GM19395 (cell line): ENCODE data around the gene MRGPRX4.

Experiments used
- ATAC-seq: cut with Tn5 transposase; IDR thresholded peaks from one replicate; pipeline ENCODE4 v1.9.1; 2021; ENCODE audit warnings: mild to moderate bottlenecking, moderate library complexity; ENCODE audit not compliant: unreplicated experiment

MRGPRX4 gene

DNA sequence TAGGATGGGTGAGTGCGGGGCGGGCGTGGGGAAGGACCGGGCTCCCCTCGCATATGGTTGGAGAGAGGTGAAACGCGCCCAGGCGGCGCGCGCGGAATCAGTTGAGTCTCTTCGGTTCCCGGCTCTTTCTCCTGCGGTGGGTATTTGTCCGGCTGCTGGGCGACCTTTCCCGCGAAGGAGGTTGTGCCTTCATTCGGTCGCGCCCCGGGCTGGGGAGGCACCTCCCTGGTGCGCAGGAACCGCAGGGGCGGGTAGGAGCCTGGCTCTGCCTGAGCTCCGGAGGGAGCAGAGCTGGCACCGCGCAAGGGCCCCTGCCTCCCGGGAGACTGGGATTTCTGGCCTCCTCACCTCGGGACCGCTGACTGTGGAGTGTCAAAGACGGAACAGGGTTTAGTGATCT, 36.4 kb downstream of the MRGPRX4 start:
- ATAC-seq, result no peak

DNA sequence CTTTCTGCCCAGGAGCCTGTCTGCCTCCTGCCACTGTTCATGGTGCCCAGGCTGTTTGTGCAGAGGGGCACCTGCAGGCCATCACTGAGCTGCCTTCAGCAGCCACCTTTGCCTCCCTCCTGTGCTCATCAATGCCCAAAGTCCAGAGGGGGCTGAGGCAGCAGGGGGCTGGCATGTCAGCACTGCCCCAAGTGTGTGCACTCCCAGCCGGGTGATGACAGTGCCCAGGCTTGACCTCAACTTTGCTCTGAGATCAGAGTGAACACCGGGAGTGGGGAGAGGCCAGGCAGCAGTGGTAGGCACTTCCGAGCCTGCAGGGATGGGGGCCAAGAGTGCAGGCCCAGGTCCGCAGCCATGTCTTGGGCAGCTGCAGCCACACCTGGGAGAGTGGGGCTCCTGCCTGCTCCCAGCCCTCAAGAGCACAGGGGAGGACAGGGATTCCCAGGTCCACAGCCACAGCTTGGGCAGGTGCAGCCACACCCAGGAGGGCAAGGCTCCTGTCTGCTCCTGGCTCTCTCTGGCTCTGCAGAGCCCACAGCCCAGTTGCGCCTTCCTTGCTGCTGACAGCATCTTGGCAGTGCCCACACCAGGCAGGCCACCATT, 48.7 kb downstream of the MRGPRX4 start:
- no peak for ATAC-seq

DNA sequence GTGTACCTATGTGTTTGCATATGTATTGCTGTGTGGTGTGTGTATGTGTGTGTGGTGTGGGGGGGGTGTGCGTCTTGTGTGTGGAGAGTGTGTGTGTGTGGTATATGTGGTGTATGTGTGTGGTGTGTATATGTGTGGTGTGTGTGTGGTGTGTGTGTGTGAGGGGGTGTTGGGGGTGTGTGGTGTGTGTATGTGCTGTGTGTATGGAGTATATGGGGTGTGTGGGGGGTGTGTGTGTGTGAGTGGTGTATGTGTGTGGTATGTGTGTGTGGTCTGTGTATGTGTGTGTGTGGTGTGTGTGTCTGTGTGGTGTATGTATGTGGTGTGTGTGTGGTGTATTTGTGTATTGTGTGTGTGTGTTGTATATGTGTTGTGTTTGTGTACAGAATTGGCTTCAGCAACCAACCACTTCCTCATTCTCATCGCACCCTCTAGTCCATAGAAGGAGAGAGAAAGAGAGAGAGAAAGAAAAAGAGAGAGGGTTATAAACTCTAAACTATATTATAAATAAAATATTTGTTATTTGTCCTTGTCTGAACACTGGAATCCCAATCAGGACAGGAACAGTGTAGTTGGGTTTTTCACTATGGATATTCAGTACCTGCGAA, 50.3 kb downstream of the MRGPRX4 start:
- no peak for ATAC-seq
